Natural killer cell (primary cell): Measurements from ENCODE around the gene WFDC1. TPM values are rescaled to one million over a fixed set of nuclear protein-coding genes. Genes with fewer than 3 reads are reported as not detected.

Source experiments
- ATAC-seq, 3 donors: fragments of 150-1000 bp in 2 of 3; fragments of 200-7000 bp in 1 of 3; cut with Tn5 transposase; 1 replicate in 1 of 3; 2 replicates in 2 of 3; pipeline ENCODE4 v1.10.0; 2021; ENCODE audit warnings: mild to moderate bottlenecking in 2 of 3, moderate library complexity in 2 of 3
- DNase-seq, 2 donors: peaks; one replicate each; pipeline versions ENCODE4 v3.0.0 to v3.0.0-alpha.2; 2013 to 2021; ENCODE audit warnings: mixed read lengths in 1 of 2
- H3K27ac ChIP-seq: one replicate; pipeline ENCODE4 v1.5.1; 2013; ENCODE audit warnings: mild to moderate bottlenecking, low read length
- H3K27me3 ChIP-seq: one replicate; pipeline ENCODE4 v1.6.1; 2013; ENCODE audit warnings: low read length; ENCODE audit not compliant: control insufficient read depth, insufficient read depth
- H3K36me3 ChIP-seq: one replicate; pipeline ENCODE4 v1.6.1; 2013; ENCODE audit warnings: low read length; ENCODE audit not compliant: control insufficient read depth, insufficient read depth
- H3K4me1 ChIP-seq: one replicate; pipeline ENCODE4 v1.6.1; 2013; ENCODE audit warnings: low read length; ENCODE audit not compliant: control insufficient read depth, insufficient read depth
- H3K4me3 ChIP-seq: one replicate; pipeline ENCODE4 v1.5.1; 2013; ENCODE audit warnings: low read length
- H3K9me3 ChIP-seq: one replicate; pipeline ENCODE4 v1.6.1; 2013; ENCODE audit warnings: low read length; ENCODE audit not compliant: control insufficient read depth, insufficient read depth
- H3K27ac Mint-ChIP-seq, 2 donors: one replicate each; pipeline ENCODE4 v1.8.0; 2022; ENCODE audit warnings: mild to moderate bottlenecking in 2 of 2, mixed read lengths in 2 of 2, moderate library complexity in 1 of 2
- H3K27me3 Mint-ChIP-seq, 2 donors: one replicate each; pipeline ENCODE4 v1.8.0; 2022; ENCODE audit warnings: low read depth in 2 of 2, mixed read lengths in 2 of 2
- H3K36me3 Mint-ChIP-seq: one replicate; pipeline ENCODE4 v1.8.0; 2022; ENCODE audit warnings: mixed read lengths
- H3K4me1 Mint-ChIP-seq, 2 donors: one replicate each; pipeline ENCODE4 v1.8.0; 2022; ENCODE audit warnings: mixed read lengths in 2 of 2
- H3K4me3 Mint-ChIP-seq: one replicate; pipeline ENCODE4 v1.8.0; 2022; ENCODE audit warnings: mild to moderate bottlenecking, moderate library complexity, mixed read lengths
- H3K9me3 Mint-ChIP-seq, 2 donors: one replicate each; pipeline ENCODE4 v1.8.0; 2022; ENCODE audit warnings: mixed read lengths in 2 of 2
- CTCF ChIP-seq: fragments of 200-600 bp; IDR thresholded peaks from one replicate; pipeline ENCODE4 v1.8.0; 2022; ENCODE audit warnings: antibody characterized with exemption
- WGBS: methylation state at CpG from one replicate; pipeline ENCODE4 v1.1.7; 2013; ENCODE audit warnings: missing lambda C conversion rate; ENCODE audit not compliant: insufficient coverage; 5-methylcytosine and 5-hydroxymethylcytosine counted together
- intact Hi-C: fragments of 100-400 bp; cut with micrococcal nuclease; formaldehyde crosslinking; loops from one replicate; pipeline ENCODE4 v1.14.2; 2022
- total RNA-seq, 4 donors: library from RNA; stranded (reverse); fragments of 120-200 nt in 1 of 4; gene quantifications; one replicate each; pipeline versions ENCODE4 v1.2.3 to v1.2.4, GENCODE V29; 2013 to 2022

The WFDC1 gene
- total RNA-seq, 3 donors from 2014 or later (not counting 1 experiment from before 2014, with no cell fraction given): not detected

DNA sequence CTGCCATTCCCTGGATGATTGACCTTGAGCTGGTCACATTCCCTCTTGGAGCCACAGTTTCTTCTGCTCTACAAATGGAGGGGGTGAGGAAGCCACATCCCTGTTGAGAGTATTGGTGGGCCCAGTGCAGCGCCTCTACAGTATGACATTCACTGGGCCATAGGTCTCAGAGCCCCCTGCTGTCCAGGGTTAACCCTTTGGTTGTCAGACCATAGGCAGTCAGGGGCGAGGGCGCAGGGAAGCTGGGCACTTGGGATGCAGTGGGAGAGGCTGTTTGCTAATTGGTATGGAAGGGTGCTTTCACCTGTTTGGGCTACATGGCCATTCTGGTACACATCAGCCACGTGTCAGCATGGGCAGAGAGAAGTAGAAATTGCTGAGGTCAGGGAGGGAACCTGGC is 27.3 kb upstream of the WFDC1 start:
- no peak for TF ChIP-seq CTCF
- no peak overlapping the region for H3K27ac ChIP-seq
- Mint-ChIP-seq H3K4me1 (no peaks in the 10 kb centered on the region), H3K9me3 (no peaks in the 10 kb centered on the region), H3K4me3 (no peak overlapping the region), H3K27ac (no peak overlapping the region), H3K27me3 (peaks cover 0 to 5% of the 10 kb centered on the region in 2 donors), H3K36me3 (no peaks in the 10 kb centered on the region)
- H3K36me3 ChIP-seq: no peaks in the 10 kb centered on the region
- H3K4me3 ChIP-seq: no peak overlapping the region
- H3K9me3 ChIP-seq: no peaks in the 10 kb centered on the region
- H3K4me1 ChIP-seq: no peaks in the 10 kb centered on the region
- H3K27me3 ChIP-seq: no peaks in the 10 kb centered on the region
- intact Hi-C loops: no loop called here
- 83% methylated on average over 4 of the region's 4 CpGs for WGBS
- ATAC-seq (no peak), DNase-seq (no peak)

DNA sequence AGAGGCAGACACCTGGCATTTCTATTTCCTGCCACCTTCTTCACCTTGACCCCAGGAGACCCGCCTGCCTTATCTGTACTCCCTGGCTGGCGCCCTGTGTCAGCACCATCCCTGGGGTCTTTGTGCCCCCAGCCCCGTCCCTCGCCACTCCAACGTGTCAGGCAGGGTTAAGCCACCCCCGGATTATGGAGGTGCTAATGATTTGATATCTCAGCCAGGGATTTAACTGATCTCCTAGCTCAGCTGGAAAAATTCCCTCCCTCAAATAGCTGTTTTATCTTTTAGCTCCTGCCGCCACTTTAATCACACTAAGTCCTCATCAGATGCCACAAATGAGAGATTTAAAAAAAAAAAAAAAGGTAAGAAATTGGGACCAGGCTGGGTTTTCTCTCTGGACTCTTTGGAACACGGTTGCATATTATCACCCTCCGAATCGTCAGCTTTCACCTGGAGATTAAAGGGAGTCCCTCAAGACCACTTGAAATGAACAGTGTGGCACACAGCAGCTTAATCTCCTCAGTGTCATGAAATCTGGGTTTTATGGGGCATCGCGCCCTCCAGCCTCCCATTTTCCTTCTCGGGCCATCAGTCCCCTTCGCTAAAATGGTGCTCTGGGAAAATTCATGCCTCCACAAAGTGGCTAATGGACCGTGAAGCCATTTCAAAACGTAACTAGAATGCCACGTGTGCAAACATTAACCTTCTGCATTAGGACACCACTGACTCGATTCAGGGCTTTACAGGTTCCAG is 26.2 kb upstream of the WFDC1 start:
- Histone ChIP-seq H3K9me3 (no peaks in the 10 kb centered on the region), H3K4me3 (no peak overlapping the region), H3K4me1 (no peaks in the 10 kb centered on the region), H3K27ac (no peak overlapping the region), H3K36me3 (no peaks in the 10 kb centered on the region), H3K27me3 (no peaks in the 10 kb centered on the region)
- H3K4me1 Mint-ChIP-seq: no peaks in the 10 kb centered on the region
- DNase-seq (no peak), ATAC-seq (no peak)
- WGBS: 74% methylated on average over 17 of the region's 18 CpGs
- intact Hi-C loops: no loop called here
- peaks cover 0 to 5% of the 10 kb centered on the region in 2 donors for H3K27me3 Mint-ChIP-seq
- no peak overlapping the region for H3K4me3 Mint-ChIP-seq
- no peaks in the 10 kb centered on the region for H3K36me3 Mint-ChIP-seq
- no peak for TF ChIP-seq CTCF
- no peaks in the 10 kb centered on the region for H3K9me3 Mint-ChIP-seq
- no peak overlapping the region for H3K27ac Mint-ChIP-seq

GRCh38 chr16:84270071-84270470 is 24.6 kb upstream of the WFDC1 start:
- Histone ChIP-seq H3K4me1 (no peaks in the 10 kb centered on the region), H3K27me3 (no peaks in the 10 kb centered on the region), H3K4me3 (no peak overlapping the region), H3K27ac (no peak overlapping the region), H3K9me3 (no peaks in the 10 kb centered on the region), H3K36me3 (no peaks in the 10 kb centered on the region)
- no peak for DNase-seq
- no peak for ATAC-seq
- no peak overlapping the region for H3K27ac Mint-ChIP-seq
- intact Hi-C loops: loop anchor here (10.0 kb wide), 1 partner anchor 465 kb away; no protein-coding TSS in a partner anchor
- H3K27me3 Mint-ChIP-seq: peaks cover 0 to 5% of the 10 kb centered on the region in 2 donors
- 91% methylated on average over 9 of the region's 9 CpGs for WGBS
- no peaks in the 10 kb centered on the region for H3K36me3 Mint-ChIP-seq
- H3K9me3 Mint-ChIP-seq: no peaks in the 10 kb centered on the region
- H3K4me3 Mint-ChIP-seq: no peak overlapping the region
- no peak for TF ChIP-seq CTCF
- H3K4me1 Mint-ChIP-seq: no peaks in the 10 kb centered on the region

GRCh38 chr16:84270531-84270930 is 24.1 kb upstream of the WFDC1 start:
- no peaks in the 10 kb centered on the region for H3K27me3 ChIP-seq
- H3K36me3 ChIP-seq: no peaks in the 10 kb centered on the region
- no peaks in the 10 kb centered on the region for H3K4me1 ChIP-seq
- H3K4me3 Mint-ChIP-seq: no peak overlapping the region
- no peaks in the 10 kb centered on the region for H3K36me3 Mint-ChIP-seq
- no peak for TF ChIP-seq CTCF
- 75% methylated on average over 10 of the region's 10 CpGs for WGBS
- H3K4me3 ChIP-seq: no peak overlapping the region
- no peak for DNase-seq
- no peaks in the 10 kb centered on the region for H3K9me3 ChIP-seq
- H3K4me1 Mint-ChIP-seq: no peaks in the 10 kb centered on the region
- H3K27ac Mint-ChIP-seq: no peak overlapping the region
- no peaks in the 10 kb centered on the region for H3K9me3 Mint-ChIP-seq
- H3K27ac ChIP-seq: no peak overlapping the region
- no peak for ATAC-seq
- H3K27me3 Mint-ChIP-seq: peaks cover 0 to 5% of the 10 kb centered on the region in 2 donors
- intact Hi-C loops: loop anchor here (10.0 kb wide), 1 partner anchor 464 kb away; no protein-coding TSS in a partner anchor
